SH-SY5Y (cell line): ENCODE results near the gene LRBA.

Experiments used
- GATA2 ChIP-seq: IDR thresholded peaks from 2 replicates; pipeline ENCODE4 v1.6.1; 2011; ENCODE audit warnings: mild to moderate bottlenecking, low read depth, low read length
- GATA3 ChIP-seq: IDR thresholded peaks from 2 replicates; pipeline ENCODE4 v1.6.1; 2011; ENCODE audit warnings: low read depth, mild to moderate bottlenecking, low read length, moderate library complexity

DNA sequence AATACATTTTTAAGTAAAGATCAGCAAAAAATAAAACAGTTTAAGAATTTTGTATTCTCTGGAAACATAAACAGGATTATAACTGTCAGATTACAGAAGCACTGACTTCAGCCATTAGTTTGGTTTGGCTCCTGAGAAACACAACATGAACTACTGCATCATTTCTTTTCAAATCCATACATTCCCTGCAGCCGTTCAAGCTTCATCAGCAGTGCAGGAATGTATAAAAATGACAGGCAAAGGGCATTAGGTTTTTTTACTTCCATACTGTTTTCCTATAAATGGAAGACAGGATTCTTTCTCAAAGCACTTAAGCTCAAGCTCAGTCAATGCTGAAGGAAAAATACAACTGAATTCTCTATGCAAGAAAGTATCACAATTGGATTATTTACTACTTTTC, 437.3 kb downstream of the LRBA start:
- TF ChIP-seq GATA3 = no peak
- TF ChIP-seq GATA2 = no peak
